GM18858 (cell line): ENCODE results near the gene ACRBP.
"Not testable (repeated sequence)": the region's sequence is repeated elsewhere in the genome, so short reads cannot be mapped to it uniquely, and the experiment has no call there.

Experiments
- ATAC-seq: cut with Tn5 transposase; IDR thresholded peaks from one replicate; pipeline ENCODE4 v1.9.1; 2021; ENCODE audit not compliant: unreplicated experiment

ACRBP gene

DNA sequence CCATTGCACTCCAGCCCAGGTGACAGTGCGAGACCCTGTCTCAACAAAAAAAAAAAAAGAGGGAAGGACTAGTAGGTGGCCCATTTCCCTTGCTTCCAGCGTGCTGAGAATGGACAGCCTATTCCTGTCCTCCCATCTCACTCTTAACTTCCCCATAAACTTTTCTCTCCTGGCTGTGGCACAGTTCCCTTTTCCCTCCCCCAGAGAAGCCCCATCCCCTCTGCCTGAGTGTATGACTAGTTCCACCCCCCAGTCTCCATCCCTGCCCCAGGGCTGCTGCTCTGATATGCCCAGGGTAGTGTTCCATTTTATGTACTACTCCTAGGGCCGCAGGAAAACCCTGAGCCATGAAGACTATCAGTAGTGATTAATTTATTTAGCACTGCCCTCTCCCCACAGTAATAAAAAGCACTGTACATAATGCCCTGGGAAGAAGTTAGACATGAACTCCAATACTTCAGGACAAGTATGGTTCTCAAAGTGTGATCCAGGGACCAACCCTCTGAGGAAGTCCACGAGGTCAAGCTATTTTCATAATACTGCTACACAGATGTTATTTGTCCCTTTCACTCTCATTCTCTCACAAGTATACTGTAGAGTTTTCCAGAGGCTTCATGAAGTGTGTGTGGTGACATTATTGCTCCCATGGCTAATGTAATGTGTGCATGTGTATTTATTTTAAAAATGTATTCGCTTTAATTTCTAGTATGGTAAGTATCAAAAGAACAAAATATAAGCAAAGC lies 28.6 kb downstream of the ACRBP start:
- no peak for ATAC-seq

DNA sequence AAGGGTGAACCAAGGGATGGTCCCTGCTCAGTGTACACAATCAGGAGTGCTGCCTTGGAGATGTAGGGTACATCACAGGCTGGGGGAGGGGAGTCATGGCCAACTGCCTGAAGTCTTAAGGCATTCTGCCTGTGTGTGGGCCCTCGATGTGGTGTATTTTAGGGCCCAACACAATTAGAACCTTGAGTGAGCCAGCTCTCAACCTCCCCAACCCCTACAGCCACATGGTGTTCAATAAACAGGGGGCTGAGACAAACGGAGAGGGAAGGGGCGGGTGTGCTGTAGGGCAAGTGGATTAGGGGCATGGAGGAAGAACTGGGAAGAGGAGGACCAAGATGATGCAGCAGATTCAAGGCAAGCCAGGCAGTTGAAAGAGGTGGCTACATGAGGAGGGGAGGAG lies 31.4 kb downstream of the ACRBP start:
- ATAC-seq: no peak

DNA sequence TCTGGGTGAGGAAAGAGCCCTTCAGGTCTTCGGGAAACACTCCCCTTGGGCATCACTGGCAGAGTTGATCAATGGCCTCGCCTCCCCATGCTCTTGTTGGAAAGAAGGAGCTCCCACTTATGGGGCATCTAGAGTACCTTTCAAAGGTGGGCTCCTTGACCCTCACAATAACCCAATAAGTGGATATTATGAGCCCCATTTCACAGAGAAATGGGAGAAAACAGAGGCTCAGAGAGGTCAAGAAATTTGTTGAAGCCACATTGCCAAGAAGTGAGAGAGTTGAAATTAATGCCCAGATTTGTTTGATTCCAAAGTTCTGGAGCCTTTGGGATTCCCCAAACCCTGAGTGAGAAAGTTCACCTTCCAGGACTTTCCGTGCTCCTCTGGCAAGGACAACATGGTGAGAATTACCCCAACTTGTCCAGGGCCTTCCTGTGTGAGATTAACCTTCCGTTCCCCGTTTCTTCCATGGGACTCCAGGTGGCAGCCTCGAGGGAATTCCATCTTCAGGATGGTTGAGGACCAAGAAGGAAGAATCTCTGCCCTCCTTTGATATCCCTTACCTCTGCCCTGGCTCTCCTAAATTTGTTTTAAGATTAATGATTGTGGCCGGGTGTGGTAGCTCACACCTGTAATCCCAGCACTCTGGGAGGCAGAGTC lies 32.6 kb downstream of the ACRBP start:
- ATAC-seq: no peak

DNA sequence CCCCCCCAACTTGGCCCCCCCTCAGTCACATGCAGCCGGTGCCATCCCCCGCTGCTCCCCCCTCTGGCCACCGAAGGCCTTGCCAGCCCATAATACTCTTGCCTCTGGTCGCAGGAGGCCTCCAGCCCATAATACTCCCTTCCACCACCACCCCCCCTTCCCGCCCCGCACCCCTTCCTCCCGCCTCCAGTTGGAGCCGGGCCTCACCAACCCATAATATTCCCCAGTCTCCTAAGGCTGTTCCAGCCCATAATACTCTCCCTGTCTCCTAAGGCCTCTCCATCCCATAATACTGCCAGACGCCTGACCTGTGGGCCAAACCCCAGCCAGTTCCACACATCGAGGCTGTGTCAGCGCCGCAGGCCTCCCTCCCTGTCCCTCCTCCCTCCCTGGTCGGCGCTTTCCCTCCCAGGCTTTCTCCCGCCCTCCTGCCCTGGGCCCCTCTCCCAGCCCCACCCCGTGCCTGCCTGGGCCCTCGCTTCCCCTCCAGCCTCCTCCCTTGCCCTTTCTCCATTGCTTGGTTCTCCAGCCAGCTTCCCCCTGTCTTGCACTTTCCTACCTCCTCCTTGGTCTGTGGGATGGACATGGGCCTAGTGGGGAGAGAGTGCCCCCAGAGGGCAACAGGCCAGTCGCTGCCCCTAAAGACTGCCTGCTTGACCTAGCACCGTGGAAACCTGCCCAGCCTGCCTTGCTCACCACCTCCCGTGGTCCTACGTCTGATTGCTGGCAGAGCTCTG lies 33.3 kb downstream of the ACRBP start:
- ATAC-seq: no peak

DNA sequence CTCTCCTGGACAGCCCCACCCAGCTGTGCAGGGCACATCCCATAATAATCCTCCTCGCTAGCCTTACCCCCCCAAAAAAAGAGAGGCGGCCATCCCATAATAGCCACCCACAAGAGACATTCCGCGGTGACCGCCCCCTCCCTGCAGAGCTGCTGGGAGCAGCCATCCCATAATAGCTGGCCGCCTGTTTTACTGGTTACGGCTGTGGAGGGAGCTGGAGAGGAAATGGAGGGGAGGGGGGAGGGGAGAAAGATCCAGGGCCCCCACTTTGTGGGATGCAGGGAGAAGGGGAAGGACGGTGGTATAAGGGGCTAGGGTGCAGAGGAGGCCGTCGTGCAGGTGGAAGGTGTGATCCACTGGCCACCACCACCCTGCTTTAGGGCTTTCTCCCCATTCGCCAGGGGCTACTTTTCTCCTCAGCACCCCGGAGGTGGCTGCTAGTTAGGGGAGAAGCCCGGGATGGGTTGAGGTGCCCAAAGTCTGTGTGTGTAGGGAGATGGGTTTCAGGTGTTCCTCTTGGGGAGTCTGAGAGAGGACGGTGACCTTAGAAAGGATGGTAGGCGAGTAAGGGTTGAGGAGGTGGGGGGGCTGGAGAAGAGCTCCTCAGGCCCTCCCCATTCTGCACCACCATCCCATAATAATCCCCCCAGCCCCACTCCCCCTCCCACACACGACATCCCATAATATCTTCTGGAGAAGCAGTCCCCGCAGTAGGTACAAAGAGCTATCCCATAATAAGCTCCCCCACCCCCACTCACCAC lies 34.0 kb downstream of the ACRBP start:
- no peak for ATAC-seq

DNA sequence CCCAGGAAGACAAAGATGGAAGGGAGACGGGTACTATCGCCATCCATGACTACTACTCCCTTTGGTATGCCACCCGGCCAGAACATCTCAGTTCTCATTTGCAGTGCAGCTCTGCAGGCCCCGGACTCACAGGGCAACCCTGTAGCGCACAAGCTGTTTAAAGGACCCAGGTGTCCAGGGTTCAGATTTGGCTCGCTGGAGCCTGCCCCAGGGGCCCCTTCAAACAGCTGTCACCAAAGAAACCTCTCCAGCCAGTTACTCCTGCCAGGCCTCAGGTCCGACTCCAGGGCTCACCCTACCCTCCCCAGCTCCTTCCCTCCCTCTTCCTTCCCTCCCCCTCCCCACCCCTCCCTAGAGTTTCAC lies 34.6 kb downstream of the ACRBP start:
- ATAC-seq: no peak

DNA sequence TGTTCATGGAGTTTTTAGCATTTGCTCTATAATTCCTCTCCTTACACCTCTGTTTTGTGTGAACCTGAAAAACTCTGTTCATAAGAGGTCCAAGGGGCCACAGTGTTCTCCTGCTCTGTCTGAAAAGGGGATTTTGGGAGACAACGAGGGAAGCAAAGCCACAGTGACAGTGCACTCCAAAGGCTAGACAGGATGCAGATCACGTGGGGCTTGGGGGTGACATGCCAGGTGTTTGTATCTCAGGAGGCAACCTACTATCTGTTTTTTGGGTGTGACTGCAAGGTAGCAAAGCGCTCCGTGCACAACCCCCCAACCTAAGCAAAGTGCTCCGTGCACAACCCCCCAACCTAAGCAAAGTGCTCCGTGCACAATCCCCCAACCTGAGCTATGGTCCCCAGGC lies 35.0 kb downstream of the ACRBP start:
- no peak for ATAC-seq

DNA sequence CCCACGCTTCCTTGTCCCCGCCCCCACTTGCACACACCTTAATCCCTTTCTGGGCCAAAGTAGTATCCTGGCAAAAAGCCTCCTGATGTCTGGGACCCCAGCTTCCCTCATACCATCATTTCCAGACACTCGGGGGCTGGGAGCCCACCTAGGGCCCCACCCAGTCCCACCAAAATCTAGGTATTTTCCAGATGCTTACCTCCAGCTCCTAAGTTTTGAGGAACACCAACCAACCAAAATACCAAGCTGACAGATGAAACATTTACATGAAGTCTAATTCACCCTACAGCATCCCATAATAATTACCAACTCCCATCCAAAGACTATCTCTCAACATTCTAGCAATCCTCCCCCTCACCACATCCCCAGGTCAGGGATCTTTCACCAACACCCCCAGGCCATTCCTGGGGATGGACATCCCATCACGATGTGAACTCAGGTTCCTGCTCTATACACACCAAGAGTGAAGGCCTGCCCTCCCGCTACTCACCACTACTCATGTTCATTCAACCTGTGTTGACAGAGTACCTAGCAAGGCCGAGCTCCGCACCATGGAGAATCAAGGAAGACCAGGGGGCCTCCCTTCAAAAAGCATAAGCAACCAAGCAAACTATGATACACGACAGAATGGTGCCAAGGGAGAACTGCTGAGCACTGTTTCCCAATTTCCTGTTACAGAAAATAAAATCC lies 38.5 kb downstream of the ACRBP start:
- ATAC-seq: no peak

DNA sequence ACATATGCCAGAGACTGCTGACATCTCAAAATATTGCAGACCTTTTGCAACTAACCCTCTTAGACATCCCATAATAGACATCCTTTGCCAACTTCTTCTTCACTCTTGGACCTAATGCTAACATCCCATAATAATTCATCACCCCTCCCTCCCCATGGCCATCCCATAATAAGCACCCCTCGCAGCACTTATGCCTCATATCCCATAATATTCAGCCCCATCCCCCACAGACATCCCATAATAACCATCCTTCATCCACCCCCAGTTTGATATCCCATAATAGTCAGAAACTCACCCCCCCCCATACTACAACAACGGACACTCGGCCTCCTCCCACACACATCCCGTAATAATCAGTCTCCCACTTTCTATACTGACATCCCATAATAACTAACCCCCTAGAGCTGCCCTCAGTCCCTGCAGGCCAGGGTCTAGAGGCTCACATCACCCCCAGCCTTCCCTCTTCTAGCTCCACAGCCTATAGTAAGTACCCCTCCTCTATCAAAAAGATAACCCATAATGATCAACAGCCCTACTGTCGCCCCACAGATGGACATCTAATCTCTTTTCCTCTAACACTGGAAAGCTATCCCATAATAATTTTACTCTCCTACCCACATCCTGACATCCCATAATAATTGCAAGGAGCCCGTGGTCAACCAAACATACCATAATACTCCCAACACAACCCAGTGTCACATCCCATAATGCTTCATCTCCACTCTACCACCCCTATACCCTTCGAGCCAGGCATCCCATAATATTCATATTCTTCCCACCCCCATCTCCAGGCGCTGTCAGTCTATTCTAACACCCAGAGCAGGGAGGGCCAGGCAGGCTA lies 39.3 kb downstream of the ACRBP start:
- no peak for ATAC-seq

DNA sequence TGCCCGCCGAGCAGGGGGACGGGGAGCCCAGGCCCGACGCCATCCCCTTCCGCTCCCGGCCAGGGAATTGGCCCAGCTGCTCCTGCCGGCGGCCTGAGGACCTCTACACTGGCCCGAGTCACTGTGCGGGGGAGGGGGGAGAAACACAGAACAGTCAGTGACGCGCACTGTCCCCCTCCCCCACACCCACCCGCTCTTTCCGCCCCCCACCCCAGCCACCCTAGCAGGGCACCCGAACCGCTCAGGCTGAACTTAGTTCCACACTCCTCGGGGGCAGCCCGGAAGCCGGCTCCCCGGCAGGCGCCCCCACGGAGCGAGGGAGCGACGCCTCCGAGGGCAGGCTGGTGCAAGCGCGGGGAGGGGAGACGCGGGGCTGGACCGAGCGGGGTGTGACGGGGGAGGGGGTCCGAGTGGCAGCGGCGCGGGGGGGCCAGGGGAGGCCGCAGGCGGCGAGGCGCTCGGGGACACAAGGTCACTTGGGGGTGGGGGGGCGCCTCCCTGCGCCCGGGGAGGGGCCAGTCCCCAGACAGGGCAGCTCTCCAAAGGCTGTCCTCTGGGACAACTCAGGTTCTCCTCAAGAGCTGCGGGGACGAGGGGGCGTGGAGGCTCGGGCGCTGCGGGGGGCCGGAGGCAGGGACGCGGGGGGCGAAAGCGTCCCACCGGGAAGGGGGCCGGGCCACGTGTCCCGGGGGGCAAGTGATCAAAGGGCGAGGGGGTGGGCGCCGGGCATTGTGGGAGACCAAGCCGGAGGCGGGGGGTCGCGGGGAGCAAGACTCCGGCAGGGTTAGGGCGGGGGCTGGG lies 40.7 kb downstream of the ACRBP start:
- no peak for ATAC-seq

DNA sequence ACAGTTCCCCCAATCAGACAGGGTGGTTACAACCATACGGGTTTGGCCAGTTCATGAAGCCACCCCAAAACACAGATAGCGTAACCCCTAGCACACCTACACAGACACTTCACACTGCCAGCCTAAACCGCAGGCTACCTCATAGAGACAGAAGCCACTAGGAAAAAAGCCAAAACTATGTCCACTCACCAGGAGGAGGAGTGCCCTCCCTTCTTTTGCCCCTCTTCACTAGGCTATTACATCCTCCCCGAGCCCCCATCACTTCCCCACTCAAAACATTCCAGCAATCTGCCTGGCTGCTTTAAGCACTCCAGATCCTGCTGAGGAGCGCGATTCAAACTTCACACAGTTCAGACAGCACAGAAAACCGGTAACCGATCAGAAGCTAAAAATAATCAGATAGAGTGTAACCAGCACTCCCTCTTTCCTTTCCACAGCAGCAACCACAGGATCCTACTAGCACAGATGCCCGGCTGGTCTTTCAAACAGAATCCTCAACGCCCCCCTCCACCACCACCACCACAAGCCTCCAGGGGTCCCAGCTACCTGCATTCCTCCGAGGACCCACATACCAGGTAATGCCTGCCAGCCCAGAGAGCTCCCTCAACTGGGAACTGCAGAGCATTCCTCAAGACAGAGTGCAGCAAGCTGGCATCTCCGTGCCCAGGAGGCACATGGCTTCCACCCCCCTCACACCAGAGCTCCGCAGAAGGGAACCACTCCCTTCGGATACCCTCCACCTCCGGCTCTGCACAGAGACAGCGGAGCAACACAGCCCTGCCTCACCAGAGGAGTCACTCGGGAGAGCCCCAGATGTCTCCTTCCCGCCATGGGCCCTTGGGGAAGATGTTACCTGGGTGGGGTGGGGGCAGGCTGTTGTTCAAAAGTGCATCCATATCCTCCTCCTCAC lies 41.6 kb downstream of the ACRBP start:
- no peak for ATAC-seq

DNA sequence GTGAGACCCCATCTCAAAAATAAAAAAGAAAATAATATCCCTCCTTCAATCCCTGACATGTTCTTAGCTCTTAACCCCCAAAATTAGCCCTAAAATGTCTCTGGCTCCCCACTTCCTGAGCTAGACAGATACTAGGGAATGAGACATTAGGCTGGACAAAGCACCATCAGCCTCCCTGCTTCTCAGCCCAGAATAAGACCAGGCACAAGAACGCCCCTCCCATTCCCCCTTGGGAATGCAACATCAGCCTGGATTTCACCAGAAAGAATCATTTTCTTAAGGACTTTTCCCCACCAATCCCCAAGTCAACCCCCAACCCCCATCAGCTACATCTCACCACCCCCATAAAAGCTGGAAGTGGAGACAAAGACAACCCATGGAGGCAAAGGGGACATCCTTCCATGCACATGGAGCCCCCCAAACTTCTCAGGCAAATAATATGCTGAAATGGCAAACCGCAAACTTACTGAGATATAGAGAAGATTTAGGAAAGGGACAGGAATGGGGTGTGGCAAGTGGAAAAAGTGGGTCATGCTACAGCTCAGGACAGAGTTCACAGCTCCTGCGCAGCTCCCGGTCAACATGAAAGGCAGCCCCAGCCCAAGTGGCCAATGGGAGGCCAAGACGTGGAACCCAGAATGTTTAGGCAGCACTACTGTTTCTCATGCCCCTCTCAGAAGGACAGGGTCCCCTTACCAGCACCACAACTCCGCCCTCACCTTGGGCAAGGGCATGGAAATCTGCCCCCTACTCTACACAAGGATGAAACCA lies 42.8 kb downstream of the ACRBP start:
- ATAC-seq: no peak

DNA sequence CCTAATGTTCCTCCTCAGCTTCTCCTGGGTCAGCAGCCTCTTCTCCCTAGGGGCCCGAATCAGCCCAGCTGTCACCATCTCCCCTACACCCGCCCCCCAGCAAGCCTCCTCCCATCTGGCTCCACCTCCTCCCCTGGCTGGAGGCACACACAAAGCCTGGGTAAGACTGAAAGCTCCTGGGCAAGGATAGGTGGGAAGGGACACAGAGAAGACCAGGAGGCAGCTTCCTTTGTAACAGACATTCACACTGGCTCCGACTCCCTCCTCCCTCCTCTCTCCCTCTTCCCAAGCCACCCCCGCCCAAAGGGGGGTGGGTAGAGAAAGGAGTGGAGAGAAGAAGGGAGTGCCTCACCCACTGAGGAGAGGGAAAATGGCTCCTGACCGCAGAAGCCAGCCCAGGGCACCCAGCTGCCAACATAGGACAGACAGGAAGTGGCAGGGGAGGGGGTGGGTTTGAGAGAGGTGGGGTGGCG lies 44.1 kb downstream of the ACRBP start:
- no peak for ATAC-seq

DNA sequence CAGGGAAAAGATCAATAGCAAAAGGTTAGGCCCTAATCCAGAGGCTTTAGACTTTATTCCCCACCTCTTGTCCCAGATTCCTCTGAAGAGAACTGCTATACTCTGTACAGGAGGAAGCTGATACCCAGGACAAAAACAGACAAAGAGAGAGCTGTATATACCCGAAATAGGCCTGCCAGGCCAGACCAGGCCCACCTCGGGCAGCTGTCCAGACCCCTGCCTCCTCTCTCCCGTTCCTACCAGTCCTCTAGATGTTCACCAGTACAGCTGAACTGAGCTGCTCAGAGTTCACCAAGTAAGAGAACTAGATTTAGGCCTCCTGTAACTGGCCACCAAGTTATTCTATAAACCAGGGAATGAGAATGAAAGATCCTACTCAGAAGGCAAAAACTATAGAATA lies 44.7 kb downstream of the ACRBP start:
- no peak for ATAC-seq

DNA sequence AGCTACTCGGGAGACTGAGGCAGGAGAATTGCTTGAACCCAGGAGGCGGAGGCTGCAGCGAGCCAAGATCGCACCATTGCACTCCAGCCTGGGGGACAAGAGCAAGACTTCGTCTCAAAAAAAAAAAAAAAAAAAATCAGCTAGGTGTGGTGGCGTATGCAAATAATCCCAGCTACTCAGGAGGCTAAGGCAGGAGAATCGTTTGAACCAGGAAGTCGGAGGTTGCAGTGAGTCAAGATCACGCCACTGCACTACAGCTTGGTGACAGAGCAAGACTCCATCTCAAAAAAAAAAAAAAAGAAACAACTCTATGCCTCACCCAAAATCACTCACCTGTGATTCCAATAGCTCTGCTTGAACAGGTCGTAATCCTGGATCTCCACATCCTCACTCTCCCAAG lies 51.6 kb downstream of the ACRBP start:
- not testable (repeated sequence) for ATAC-seq

DNA sequence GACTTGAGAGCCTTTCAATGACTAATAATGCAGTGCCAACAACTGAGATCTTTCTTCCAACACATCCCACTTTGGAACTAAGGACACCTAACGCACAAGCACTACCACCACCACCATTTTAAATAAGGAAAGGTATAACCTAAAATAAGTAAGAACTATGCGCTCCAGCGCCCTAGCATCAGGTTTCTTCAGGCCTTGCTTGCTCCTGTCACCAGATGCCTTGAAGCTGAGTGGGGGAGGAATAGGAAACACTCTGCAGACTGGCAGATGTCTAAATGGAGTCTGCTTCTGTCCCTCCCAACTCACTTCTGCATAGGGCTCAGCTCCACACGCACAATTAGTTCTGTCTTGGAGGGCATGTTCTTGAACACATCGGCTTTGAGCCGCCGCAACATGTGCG lies 55.1 kb downstream of the ACRBP start:
- no peak for ATAC-seq
